HEK293 (cell line): ENCODE data around the gene UTP4.

ENCODE experiments used
- CTCF ChIA-PET: fragments of 350-600 bp; formaldehyde crosslinking; extraction: SDS; loops from one replicate; lab custom pipeline; 2021; ENCODE audit warnings: antibody characterized with exemption; lab: Yijun Ruan, JAX
- POLR2A ChIA-PET: fragments of 300-600 bp; formaldehyde crosslinking; extraction: SDS; loops from one replicate; lab custom pipeline; 2020; ENCODE audit warnings: antibody characterized with exemption, inconsistent platforms; lab: Yijun Ruan, JAX
- H3K27ac ChIP-seq: fragments of 200-500 bp; sonication (Bioruptor generic); 2 replicates; pipeline ENCODE4 v1.5.1; 2014; ENCODE audit warnings: low read depth, low read length, control low read depth, inconsistent platforms; ENCODE audit errors: extremely low read depth
- H3K36me3 ChIP-seq, 2 experiments: fragments of 200-500 bp in 1 of 2; sonication (Bioruptor generic) in 1 of 2; 1 replicate in 1 of 2; 2 replicates in 1 of 2; pipeline ENCODE4 v1.5.1; 2014 to 2017; ENCODE audit warnings: inconsistent platforms in 2 of 2, low read length in 2 of 2; ENCODE audit not compliant: control insufficient read depth in 2 of 2, insufficient read depth in 1 of 2
- H3K4me1 ChIP-seq: fragments of 200-500 bp; sonication (Bioruptor generic); 2 replicates; pipeline ENCODE4 v1.5.1; 2014; ENCODE audit warnings: mild to moderate bottlenecking, low read length, inconsistent platforms; ENCODE audit not compliant: control insufficient read depth, insufficient read depth
- H3K4me3 ChIP-seq: 2 replicates; pipeline ENCODE4 v1.5.1; 2011; ENCODE audit warnings: low read depth, mild to moderate bottlenecking, control low read depth, low read length, moderate library complexity
- H3K9me3 ChIP-seq: fragments of 200-500 bp; sonication (Bioruptor generic); 2 replicates; pipeline ENCODE4 v1.5.1; 2014; ENCODE audit warnings: low read depth, low read length, inconsistent platforms; ENCODE audit not compliant: control insufficient read depth, insufficient read depth
- ELK4 ChIP-seq: IDR thresholded peaks from 2 replicates; pipeline ENCODE4 v1.6.1; 2011; ENCODE audit warnings: mild to moderate bottlenecking, low read depth, low read length, borderline replicate concordance
- KLF7 ChIP-seq: fragments of 450-650 bp; formaldehyde crosslinking; IDR thresholded peaks from 2 replicates; pipeline ENCODE4 v1.5.1; 2016; ENCODE audit warnings: missing biosample characterization, missing genetic modification characterization, borderline replicate concordance
- MZF1 ChIP-seq: fragments of 450-650 bp; formaldehyde crosslinking; IDR thresholded peaks from 2 replicates; pipeline ENCODE4 v1.5.1; 2017; ENCODE audit warnings: missing biosample characterization, missing genetic modification characterization, borderline replicate concordance
- PRDM1 ChIP-seq: fragments of 450-650 bp; formaldehyde crosslinking; IDR thresholded peaks from 2 replicates; pipeline ENCODE4; 2016; ENCODE audit warnings: missing biosample characterization, missing genetic modification characterization
- SETDB1 ChIP-seq: IDR thresholded peaks from one replicate; pipeline ENCODE4 v1.6.1; 2017; ENCODE audit warnings: mild to moderate bottlenecking, low read length, moderate library complexity, mixed read lengths; ENCODE audit not compliant: insufficient read length
- WT1 ChIP-seq: fragments of 450-650 bp; formaldehyde crosslinking; IDR thresholded peaks from 2 replicates; pipeline ENCODE4 v1.5.1; 2016; ENCODE audit warnings: missing biosample characterization, missing genetic modification characterization
- ZBTB48 ChIP-seq: fragments of 450-650 bp; formaldehyde crosslinking; IDR thresholded peaks from 2 replicates; pipeline ENCODE4 v1.5.1; 2016; ENCODE audit warnings: missing biosample characterization, missing genetic modification characterization
- ZEB2 ChIP-seq: fragments of 450-650 bp; formaldehyde crosslinking; IDR thresholded peaks from 2 replicates; pipeline ENCODE4 v1.5.1; 2016; ENCODE audit warnings: missing biosample characterization, missing genetic modification characterization
- ZNF146 ChIP-seq: fragments of 450-650 bp; formaldehyde crosslinking; IDR thresholded peaks from 2 replicates; pipeline ENCODE4 v1.5.1; 2016; ENCODE audit warnings: missing biosample characterization, missing genetic modification characterization
- ZNF18 ChIP-seq: fragments of 450-650 bp; formaldehyde crosslinking; IDR thresholded peaks from 2 replicates; pipeline ENCODE4 v1.5.1; 2016; ENCODE audit warnings: missing biosample characterization, missing genetic modification characterization
- ZNF274 ChIP-seq, 2 experiments: fragments of 200-500 bp in 1 of 2; fragments of 450-650 bp in 1 of 2; sonication (Bioruptor generic) in 1 of 2; formaldehyde crosslinking in 1 of 2; IDR thresholded peaks; 2 replicates each; pipeline versions ENCODE4 v1.5.1 to v1.6.1; 2014 to 2016; ENCODE audit warnings: borderline replicate concordance in 1 of 2, inconsistent platforms in 1 of 2, low read length in 1 of 2, missing biosample characterization in 1 of 2, missing genetic modification characterization in 1 of 2
- ZNF280C ChIP-seq: fragments of 450-650 bp; formaldehyde crosslinking; IDR thresholded peaks from 2 replicates; pipeline ENCODE4 v1.5.1; 2016; ENCODE audit warnings: missing biosample characterization, missing genetic modification characterization
- ZNF311 ChIP-seq: fragments of 450-650 bp; formaldehyde crosslinking; IDR thresholded peaks from 2 replicates; pipeline ENCODE4 v1.5.1; 2017; ENCODE audit warnings: missing biosample characterization, missing genetic modification characterization, borderline replicate concordance
- ZNF350 ChIP-seq: fragments of 450-650 bp; formaldehyde crosslinking; IDR thresholded peaks from 2 replicates; pipeline ENCODE4 v1.5.0; 2017; ENCODE audit warnings: missing biosample characterization, mild to moderate bottlenecking, missing genetic modification characterization
- ZNF416 ChIP-seq: fragments of 450-650 bp; formaldehyde crosslinking; IDR thresholded peaks from 2 replicates; pipeline ENCODE4 v1.5.1; 2016; ENCODE audit warnings: missing biosample characterization, missing genetic modification characterization
- ZNF555 ChIP-seq: fragments of 450-650 bp; formaldehyde crosslinking; conservative IDR thresholded peaks from 2 replicates; pipeline ENCODE4 v1.5.1; 2017; ENCODE audit warnings: missing biosample characterization, mild to moderate bottlenecking, missing genetic modification characterization, inconsistent platforms
- ZNF580 ChIP-seq: fragments of 450-650 bp; formaldehyde crosslinking; IDR thresholded peaks from 2 replicates; pipeline ENCODE4 v1.5.1; 2016; ENCODE audit warnings: missing biosample characterization, missing genetic modification characterization
- ZNF623 ChIP-seq: fragments of 450-650 bp; formaldehyde crosslinking; IDR thresholded peaks from 2 replicates; pipeline ENCODE4 v1.5.1; 2016; ENCODE audit warnings: missing biosample characterization, missing genetic modification characterization
- ZNF626 ChIP-seq: fragments of 450-650 bp; sonication (Bioruptor Pico); formaldehyde crosslinking; IDR thresholded peaks from 2 replicates; pipeline ENCODE4 v1.5.1; 2018; ENCODE audit warnings: missing biosample characterization, missing genetic modification characterization, inconsistent platforms
- ZNF639 ChIP-seq: fragments of 450-650 bp; formaldehyde crosslinking; IDR thresholded peaks from 2 replicates; pipeline ENCODE4 v1.5.1; 2016; ENCODE audit warnings: missing biosample characterization, missing genetic modification characterization
- ZSCAN16 ChIP-seq: fragments of 450-650 bp; formaldehyde crosslinking; IDR thresholded peaks from 2 replicates; pipeline ENCODE4 v1.5.1; 2016; ENCODE audit warnings: missing biosample characterization, missing genetic modification characterization

Gene UTP4

GRCh38 chr16:69094501-69094900 lies 37.9 kb upstream of the UTP4 start:
- Histone ChIP-seq H3K4me3 (no peak overlapping the region), H3K9me3 (no peaks in the 10 kb centered on the region), H3K36me3 (no peaks in the 10 kb centered on the region), H3K4me1 (no peaks in the 10 kb centered on the region), H3K27ac (no peak overlapping the region)
- ChIA-PET CTCF (interaction anchor here (0.7 to 2.2 kb wide), 2 partner anchors 19 to 431 kb away, joined by 3 to 7 read pairs; no protein-coding TSS in a partner anchor), POLR2A (no interaction called here)
- TF ChIP-seq ZNF18 (tag by site-specific recombination) (no peak), ELK4 (no peak), ZNF623 (tag by site-specific recombination) (no peak), WT1 (tag by site-specific recombination) (no peak), ZNF555 (tag by site-specific recombination) (no peak), ZNF580 (no peak), ZNF280C (tag by site-specific recombination) (no peak), ZNF350 (tag by site-specific recombination) (no peak), ZNF311 (tag by site-specific recombination) (no peak), ZNF639 (tag by site-specific recombination) (no peak), MZF1 (no peak), ZEB2 (no peak), ZBTB48 (no peak)

- no peaks in the 10 kb centered on the region for H3K36me3 ChIP-seq
- TF ChIP-seq ZSCAN16 (tag by site-specific recombination), result no peak
- no peak for TF ChIP-seq ZNF416 (tag by site-specific recombination)
- TF ChIP-seq KLF7 (tag by site-specific recombination), result no peak
- TF ChIP-seq SETDB1, result no peak
- TF ChIP-seq ZNF146 (tag by site-specific recombination), result no peak
- no peak for TF ChIP-seq ZNF626
- TF ChIP-seq PRDM1 (tag by site-specific recombination), result no peak
- no peak for TF ChIP-seq ZNF274 (IDR thresholded peaks at IDR 0.05; ENCODE audit: low read length)
- TF ChIP-seq ZNF274 (tag by site-specific recombination; IDR thresholded peaks at IDR 0.05; ENCODE audit: borderline replicate concordance), result no peak
- TF ChIP-seq, all 188 proteins: peak for 0
- Histone ChIP-seq H3K9me3 (no peaks in the 10 kb centered on the region), H3K4me3 (no peak overlapping the region), H3K27ac (no peak overlapping the region), H3K4me1 (no peaks in the 10 kb centered on the region)
- ChIA-PET CTCF (interaction anchor here (2.2 kb wide), 1 partner anchor 18 kb away, joined by 7 read pairs; no protein-coding TSS in a partner anchor), POLR2A (no interaction called here)
These were observed 37.3 kb upstream of the UTP4 start for GRCh38 chr16:69095193-69095592.
